Dermis blood vessel endothelial cell (primary cell): ENCODE results near the gene ARHGEF28. TPM values are rescaled to one million over a fixed set of nuclear protein-coding genes. Genes with fewer than 3 reads are reported as not detected.

Experiments
- DNase-seq: peaks from one replicate; pipeline ENCODE4 v3.0.0; 2010
- total RNA-seq: library from RNA; depleted of rRNA; stranded (reverse); fragments of >200 nt; gene quantifications from 2 replicates; pipeline ENCODE4 v1.2.3, GENCODE V29; 2014

ARHGEF28 gene
- total RNA-seq, 1 donor from 2014 or later: 151 TPM

GRCh38 chr5:73692981-73693380 is 67.0 kb downstream of the ARHGEF28 start:
- DNase-seq: no peak

GRCh38 chr5:73693573-73694061 is 67.6 kb downstream of the ARHGEF28 start:
- DNase-seq: peak; percentile 68

DNA sequence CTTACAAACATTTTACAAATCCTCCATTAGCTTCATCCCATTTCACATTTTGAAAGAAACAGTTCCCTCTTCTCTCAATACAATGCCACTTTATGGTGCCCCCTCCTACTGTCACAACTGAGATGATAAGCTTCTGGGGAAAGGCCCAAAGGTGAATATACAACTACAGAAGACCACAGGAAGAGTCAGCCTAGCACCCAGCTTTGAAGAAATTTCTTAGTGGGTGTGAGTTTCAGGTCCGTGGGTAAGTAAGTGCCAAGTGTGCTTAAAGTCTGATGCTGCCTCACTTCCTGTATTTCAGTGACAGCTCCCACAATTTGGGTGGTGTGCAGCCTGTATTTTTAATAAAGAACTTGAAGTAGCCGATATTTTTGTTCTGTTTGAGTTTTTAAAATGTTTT is 68.1 kb downstream of the ARHGEF28 start:
- DNase-seq: no peak

DNA sequence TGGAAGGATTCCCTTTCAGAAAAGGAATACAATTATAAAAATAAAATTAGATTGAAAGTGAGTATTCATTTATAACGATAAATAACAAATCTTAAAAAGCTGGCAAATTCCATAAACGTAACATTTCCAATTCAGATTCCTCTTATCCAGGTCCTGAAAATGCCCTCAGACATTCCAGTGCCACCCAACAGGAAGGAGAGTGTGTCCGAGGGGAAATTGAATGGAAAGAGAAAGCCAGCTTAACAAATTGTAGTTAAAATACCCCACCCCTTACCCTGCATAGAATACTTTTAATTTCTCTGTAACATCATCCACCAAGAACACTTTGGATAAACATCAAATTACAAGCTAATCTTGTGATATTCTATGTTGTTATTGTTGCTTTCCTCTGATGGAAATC is 72.0 kb downstream of the ARHGEF28 start:
- DNase-seq: peak; percentile 46

DNA sequence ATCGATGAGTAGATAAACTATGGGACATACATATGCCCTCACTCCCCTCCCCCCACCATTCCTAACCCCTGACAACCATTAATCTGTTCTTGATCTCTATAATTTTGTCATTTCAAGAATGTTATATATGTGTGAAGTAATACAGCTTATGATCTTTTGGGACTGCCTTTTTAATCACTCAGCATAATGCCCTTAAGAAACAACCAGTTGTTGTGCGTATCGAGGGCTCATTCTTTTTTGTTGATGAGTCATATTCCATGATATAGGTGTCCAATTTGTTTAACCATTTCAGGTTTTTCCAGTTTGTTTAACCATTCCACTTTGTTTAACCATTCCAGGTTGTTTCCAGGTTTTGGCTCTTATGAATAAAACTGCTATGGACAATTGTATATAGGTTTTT is 75.6 kb downstream of the ARHGEF28 start:
- peak; percentile 35 for DNase-seq

- DNase-seq: no peak
Observed at GRCh38 chr5:73702534-73702933, 76.5 kb downstream of the ARHGEF28 start.

GRCh38 chr5:73702951-73703350 is 77.0 kb downstream of the ARHGEF28 start:
- DNase-seq: no peak

GRCh38 chr5:73705364-73705763 is 79.4 kb downstream of the ARHGEF28 start:
- no peak for DNase-seq

GRCh38 chr5:73706963-73707362 is 81.0 kb downstream of the ARHGEF28 start:
- no peak for DNase-seq

DNA sequence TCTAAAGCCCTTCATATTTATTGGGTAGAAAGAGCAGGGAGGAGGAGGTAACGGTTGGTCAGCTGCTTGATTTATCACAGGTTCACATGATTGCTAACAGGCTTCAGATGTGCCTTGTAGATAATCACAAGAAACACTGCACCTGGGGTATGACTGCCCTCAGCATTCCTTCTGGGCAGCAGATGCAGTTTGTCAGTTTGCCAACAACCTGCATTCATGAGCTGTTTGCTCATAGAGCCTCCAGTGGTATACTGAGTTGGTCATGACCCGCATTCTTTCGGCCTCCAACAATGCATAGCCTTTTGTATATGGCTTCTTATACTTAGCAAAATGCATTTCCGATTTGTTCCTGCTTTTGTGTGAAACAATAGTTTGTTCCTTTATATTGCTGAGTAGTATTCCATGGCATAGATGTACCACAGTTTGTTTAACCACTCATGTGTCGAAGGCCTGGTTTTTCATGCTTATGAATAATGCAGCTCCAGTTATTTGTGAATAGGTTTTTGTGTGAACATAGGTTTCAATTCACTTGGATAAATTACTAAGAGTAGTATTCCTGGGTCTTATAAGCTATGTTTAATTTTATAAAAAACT is 83.6 kb downstream of the ARHGEF28 start:
- DNase-seq: peak; percentile 85

GRCh38 chr5:73716284-73716808 is 90.3 kb downstream of the ARHGEF28 start:
- DNase-seq: no peak

DNA sequence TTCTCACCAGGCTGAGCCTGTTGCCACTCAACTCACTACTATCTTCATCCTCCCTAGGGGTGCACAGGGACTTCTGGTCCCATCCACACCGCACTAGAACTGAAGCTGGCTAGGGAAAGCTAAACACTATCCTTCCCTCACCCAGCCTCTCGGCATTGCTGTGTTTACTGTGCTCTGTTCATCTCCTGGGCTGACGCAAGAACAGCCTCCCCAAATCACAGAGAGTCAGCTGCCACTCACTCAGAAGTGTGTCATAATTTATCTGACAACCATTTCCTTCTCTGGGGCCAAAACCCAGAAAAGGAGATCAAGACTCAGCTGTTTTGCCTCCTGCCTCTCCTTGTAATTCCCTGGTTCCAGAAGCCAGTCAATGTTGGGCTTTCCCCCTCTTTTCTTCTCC is 92.8 kb downstream of the ARHGEF28 start:
- no peak for DNase-seq

- DNase-seq: no peak
Observed at GRCh38 chr5:73719632-73720031, 93.6 kb downstream of the ARHGEF28 start.

DNA sequence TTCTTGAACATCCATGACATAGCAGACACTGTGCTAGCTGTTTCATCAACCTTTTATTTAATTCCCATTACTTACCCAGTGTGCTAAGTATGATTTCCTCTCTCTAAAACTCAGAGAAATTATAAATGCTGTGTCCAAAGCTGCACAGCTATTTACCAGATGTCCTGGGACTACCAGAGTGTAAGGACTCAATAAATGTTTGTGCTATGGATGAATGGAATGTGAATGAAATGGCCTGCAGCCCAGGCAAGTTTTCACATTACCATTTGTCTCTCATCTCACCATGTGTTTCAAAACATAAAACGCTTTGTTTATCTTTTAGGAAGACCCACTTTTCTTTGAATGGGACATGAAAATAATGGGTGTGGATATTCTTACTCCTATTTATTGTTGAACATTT is 96.2 kb downstream of the ARHGEF28 start:
- DNase-seq: no peak

GRCh38 chr5:73726071-73726470 is 100.1 kb downstream of the ARHGEF28 start:
- DNase-seq: no peak

GRCh38 chr5:73726606-73727231 is 100.7 kb downstream of the ARHGEF28 start:
- DNase-seq: no peak

DNA sequence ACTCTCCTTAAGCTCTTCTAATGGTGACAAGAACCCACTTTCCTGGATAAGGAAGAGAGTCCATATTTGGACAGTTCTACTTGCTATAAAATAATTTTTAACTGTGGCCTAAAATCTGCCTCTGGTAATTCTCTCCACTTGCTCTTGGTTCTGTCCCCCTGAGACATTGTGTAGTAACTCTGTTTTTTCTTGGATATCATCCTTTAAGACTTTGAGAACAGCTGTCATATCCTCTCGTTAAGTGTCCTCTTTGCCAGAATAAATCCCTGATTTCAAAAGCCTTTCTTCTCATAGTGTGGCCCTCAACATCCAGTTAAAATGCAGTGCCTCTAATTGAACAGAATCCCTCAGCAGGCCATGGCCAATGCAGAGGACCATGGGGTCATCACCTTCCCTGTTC is 101.5 kb downstream of the ARHGEF28 start:
- no peak for DNase-seq

DNA sequence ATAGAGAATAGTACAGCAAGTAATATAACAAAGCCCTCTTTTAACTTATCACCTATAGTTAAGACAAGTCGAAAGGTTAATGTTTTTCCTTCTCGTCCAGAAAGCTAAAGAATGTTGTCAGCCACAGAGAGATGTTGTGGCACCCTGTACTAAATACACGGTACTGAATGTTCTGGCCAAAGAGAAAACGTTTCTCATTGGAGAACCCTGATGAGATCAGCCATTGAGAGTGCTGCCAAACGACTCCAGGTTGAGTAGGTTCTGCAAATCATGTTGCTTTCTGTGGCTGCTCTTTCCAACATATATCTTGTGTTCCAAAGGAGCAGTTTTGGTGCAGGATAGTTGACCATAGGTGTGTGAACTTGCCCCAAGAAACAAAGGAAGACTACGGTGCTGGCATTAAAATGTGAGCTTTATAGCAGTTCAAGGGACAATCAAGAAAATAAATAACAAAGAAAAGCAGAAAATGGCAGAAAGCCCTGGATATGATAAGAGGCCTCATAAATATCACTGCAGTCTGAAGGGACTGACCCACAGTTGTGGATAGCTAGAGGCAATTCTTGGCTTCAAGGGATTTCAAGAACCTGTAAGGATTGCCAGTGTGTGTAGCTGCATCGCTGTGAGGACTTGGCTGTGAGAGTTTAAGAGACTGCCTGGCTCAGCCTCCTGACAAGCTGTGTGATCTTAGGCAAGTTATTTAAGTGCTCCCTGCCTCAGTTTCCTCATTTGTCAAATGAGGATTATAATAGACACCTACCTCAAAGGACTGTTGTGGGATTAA is 102.7 kb downstream of the ARHGEF28 start:
- DNase-seq: no peak

DNA sequence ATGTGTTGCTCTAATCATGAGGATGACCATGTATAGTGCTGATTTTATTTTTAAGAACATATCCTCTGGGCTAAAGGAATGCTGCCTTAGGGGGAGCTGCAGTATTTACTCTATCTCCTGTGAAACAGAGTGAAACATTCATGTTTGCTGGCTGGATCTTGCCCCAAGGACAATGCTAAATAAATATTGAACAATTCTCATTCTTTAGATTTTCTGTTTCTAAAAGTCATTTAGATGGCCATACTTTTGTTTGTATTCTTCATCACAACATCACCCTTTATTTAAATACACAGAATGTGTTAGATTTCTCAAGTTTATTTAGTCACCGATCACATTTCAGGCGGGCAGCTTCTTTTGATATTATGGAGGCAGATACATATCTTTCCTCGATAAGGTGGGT is 103.3 kb downstream of the ARHGEF28 start:
- no peak for DNase-seq

GRCh38 chr5:73732045-73732444 is 106.0 kb downstream of the ARHGEF28 start:
- peak; percentile 41 for DNase-seq

DNA sequence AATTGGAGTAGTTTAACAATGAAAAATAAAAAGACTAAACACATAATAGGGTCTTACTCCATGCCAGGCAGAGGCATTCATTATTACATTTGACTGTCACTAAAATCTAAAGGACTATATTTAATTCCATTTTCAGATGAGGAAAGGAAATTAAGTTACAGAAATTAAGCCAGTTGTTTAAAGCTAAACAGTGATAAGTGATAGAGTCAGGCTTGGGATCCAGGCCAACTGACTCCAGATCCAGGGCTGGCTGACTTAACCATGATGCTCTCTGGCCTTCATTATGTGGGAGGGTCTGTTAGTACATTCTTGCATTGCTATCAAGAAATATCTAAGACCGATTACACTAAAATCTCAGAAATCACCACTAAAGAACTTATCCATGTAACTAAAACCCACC is 107.2 kb downstream of the ARHGEF28 start:
- no peak for DNase-seq

DNA sequence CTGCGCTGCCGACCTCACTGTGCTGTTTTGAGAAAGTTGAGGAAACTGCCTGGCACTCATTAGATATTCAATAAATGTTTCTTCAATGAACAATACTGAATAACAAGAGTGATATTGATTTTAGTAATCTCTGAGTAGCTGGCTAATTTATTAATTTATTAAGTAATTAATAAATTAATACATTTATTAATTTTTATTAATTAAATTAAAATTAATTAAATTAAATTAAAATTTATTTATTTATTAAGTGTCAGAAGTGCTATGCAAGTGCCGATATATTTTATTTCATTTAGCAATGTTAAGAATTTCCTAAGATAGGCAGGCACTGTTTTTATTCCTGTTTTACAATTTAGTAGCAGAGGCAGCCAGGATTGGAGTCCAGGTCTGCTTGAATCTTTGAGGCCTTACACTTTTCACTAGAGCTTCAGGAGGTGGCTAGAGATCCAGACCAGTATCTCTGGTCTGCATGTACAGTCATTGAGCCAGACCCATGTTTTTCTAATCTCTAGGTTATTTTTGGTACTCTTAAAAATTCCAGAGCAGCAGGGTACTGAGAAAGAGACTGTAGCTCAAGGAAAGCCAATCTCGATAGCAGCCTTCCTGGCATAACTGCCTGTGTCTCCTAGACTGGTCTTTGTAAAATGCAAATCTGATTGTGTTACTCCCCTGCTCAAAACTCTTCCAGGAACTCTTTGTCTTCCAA is 109.2 kb downstream of the ARHGEF28 start:
- DNase-seq: no peak

- DNase-seq: no peak
Observed at GRCh38 chr5:73739650-73740049, 113.7 kb downstream of the ARHGEF28 start.
